ENCODE measurements around the gene GM2A.

GM2A gene

DNA sequence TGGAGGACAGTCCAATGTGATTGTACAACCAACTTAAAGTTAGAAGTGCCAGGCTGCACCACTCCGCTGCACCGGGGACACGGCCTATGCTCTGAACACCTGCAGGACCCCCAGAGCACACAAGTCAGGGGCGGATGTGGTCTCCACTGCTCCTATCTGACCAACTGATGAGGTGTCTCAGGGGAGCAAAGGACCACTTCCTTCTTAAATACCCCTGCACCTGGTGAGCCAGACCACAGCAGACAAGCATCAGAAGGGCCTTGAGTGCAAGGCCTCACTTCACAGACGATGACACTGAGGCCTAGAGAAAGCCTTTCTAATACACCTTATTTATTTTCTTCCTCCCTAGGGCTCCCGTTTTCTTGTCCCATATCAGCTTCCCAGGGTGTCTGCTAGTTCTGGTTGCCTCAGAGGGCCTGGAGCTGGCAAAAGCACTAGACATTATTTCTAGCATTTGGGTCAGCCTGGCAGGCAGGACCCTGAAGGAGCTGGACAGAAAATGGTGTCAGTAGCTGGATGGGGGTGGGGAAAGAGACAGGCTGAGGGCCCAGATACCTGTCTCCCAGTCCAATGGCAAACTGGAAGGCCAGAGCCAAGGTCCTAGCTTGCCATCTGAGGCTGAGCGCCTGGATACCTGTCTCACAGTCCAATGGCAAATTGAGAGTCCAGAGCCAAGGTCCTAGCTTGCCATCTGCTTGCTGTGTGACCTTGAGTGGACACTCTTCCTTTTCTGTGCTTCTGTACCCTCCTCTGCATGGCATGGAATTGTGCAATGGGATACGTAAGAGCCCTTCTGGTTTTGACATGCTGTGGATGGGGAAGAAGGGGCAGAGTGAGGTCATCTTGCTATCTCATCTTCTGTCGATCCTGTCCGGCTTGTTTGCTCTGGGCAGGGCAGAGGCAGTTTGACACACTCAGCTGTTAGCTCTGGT lies 38.1 kb upstream of the GM2A start:
- Histone ChIP-seq H3K27me3 (ENCODE audit: control insufficient read depth, low read length) (no peaks in the 10 kb centered on the region), H3K4me3 (ENCODE audit: low read length) (peak overlapping the region; percentile 95), H3K4me2 (ENCODE audit: low read length) (peak overlapping the region; percentile 95), H3K4me1 (ENCODE audit: control insufficient read depth, low read length) (peaks cover 83% of the 10 kb centered on the region), H3K79me2 (ENCODE audit: control insufficient read depth, low read length) (peaks cover 81% of the 10 kb centered on the region), H4K20me1 (ENCODE audit: control insufficient read depth, insufficient read depth, low read depth, low read length) (no peaks in the 10 kb centered on the region), H3F3A (ENCODE audit: control insufficient read depth, insufficient read depth) (peaks cover 54% of the 10 kb centered on the region), H3K9me3 (ENCODE audit: control insufficient read depth, insufficient read depth, low read length) (no peaks in the 10 kb centered on the region), H3K36me3 (ENCODE audit: control insufficient read depth, low read length) (peaks cover 73% of the 10 kb centered on the region), H3K9me2 (replicated peaks; ENCODE audit: control insufficient read depth, low read length) (no peaks in the 10 kb centered on the region), H3K27ac (ENCODE audit: low read depth, low read length) (peak overlapping the region; percentile 98)
- TF ChIP-seq, protein P1, sequence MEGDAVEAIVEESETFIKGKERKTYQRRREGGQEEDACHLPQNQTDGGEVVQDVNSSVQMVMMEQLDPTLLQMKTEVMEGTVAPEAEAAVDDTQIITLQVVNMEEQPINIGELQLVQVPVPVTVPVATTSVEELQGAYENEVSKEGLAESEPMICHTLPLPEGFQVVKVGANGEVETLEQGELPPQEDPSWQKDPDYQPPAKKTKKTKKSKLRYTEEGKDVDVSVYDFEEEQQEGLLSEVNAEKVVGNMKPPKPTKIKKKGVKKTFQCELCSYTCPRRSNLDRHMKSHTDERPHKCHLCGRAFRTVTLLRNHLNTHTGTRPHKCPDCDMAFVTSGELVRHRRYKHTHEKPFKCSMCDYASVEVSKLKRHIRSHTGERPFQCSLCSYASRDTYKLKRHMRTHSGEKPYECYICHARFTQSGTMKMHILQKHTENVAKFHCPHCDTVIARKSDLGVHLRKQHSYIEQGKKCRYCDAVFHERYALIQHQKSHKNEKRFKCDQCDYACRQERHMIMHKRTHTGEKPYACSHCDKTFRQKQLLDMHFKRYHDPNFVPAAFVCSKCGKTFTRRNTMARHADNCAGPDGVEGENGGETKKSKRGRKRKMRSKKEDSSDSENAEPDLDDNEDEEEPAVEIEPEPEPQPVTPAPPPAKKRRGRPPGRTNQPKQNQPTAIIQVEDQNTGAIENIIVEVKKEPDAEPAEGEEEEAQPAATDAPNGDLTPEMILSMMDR (IDR thresholded peaks at IDR 0.05; ENCODE audit: low read depth, low read length, poor library complexity, severe bottlenecking), result no peak
- no peak for TF ChIP-seq EZH2phosphoT487 (IDR thresholded peaks at IDR 0.05; ENCODE audit: borderline replicate concordance, low read length)

DNA sequence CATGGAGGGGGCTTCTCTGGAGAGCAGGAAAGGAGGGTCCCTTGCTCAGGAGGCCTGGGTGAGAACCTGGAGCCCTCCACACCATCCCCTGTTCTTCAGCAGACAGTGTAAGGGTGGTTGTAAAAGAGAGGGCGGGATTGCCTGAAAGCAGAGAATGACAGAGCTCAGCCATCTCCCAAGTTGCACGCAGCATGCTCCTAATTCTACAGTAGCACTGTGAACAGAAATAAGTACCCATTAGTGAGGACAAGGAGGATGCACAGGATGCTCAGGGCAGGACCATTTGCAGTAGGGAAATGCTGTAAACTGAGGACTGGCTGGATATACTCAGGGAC lies 37.5 kb upstream of the GM2A start:
- H3K4me2 ChIP-seq (ENCODE audit: low read length), result peak overlapping the region; percentile 95
- peaks cover 82% of the 10 kb centered on the region for H3K79me2 ChIP-seq (ENCODE audit: control insufficient read depth, low read length)
- TF ChIP-seq, protein P1 (IDR thresholded peaks at IDR 0.05; ENCODE audit: low read depth, low read length, poor library complexity, severe bottlenecking), result no peak
- no peak for TF ChIP-seq EZH2phosphoT487 (IDR thresholded peaks at IDR 0.05; ENCODE audit: borderline replicate concordance, low read length)
- peaks cover 60% of the 10 kb centered on the region for H3F3A ChIP-seq (ENCODE audit: control insufficient read depth, insufficient read depth)
- peaks cover 83% of the 10 kb centered on the region for H3K4me1 ChIP-seq (ENCODE audit: control insufficient read depth, low read length)
- peaks cover 79% of the 10 kb centered on the region for H3K36me3 ChIP-seq (ENCODE audit: control insufficient read depth, low read length)
- H3K9me3 ChIP-seq (ENCODE audit: control insufficient read depth, insufficient read depth, low read length), result no peaks in the 10 kb centered on the region
- peak overlapping the region; percentile 95 for H3K4me3 ChIP-seq (ENCODE audit: low read length)
- H3K27me3 ChIP-seq (ENCODE audit: control insufficient read depth, low read length), result no peaks in the 10 kb centered on the region
- H4K20me1 ChIP-seq (ENCODE audit: control insufficient read depth, insufficient read depth, low read depth, low read length), result no peaks in the 10 kb centered on the region; the same call in 1 of the 2 replicates
- peak overlapping the region; percentile 98 for H3K27ac ChIP-seq (ENCODE audit: low read depth, low read length)
- no peaks in the 10 kb centered on the region for H3K9me2 ChIP-seq (replicated peaks; ENCODE audit: control insufficient read depth, low read length)

DNA sequence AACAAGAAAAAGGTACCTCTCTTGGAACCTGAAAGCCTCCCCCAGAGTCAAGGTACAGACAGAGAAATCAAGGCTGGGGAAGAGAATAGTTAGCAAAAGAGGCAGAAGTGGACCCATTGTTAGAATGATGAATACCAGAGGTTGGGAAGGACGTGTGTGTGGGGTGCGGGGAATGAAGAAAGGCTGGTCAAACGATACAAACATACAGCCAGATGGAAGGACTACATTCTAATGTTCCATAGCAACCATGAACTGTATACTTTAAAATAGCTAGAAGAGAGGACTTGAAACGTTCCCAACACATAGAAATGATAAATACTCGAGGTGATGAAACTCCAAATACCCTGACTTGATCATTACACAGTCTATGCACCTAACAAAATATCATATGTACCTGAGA lies 36.2 kb upstream of the GM2A start:
- Histone ChIP-seq H3K9me3 (ENCODE audit: control insufficient read depth, insufficient read depth, low read length) (no peaks in the 10 kb centered on the region), H3K27ac (ENCODE audit: low read depth, low read length) (peak overlapping the region; percentile 98), H3K4me1 (ENCODE audit: control insufficient read depth, low read length) (peaks cover 84% of the 10 kb centered on the region), H3K36me3 (ENCODE audit: control insufficient read depth, low read length) (peaks cover 92% of the 10 kb centered on the region), H4K20me1 (ENCODE audit: control insufficient read depth, insufficient read depth, low read depth, low read length) (no peaks in the 10 kb centered on the region; the same call in 1 of the 2 replicates), H3K79me2 (ENCODE audit: control insufficient read depth, low read length) (peaks cover 90% of the 10 kb centered on the region), H3K4me2 (ENCODE audit: low read length) (peak overlapping the region; percentile 95), H3K9me2 (replicated peaks; ENCODE audit: control insufficient read depth, low read length) (no peaks in the 10 kb centered on the region), H3K4me3 (ENCODE audit: low read length) (peak overlapping the region; percentile 95), H3K27me3 (ENCODE audit: control insufficient read depth, low read length) (no peaks in the 10 kb centered on the region), H3F3A (ENCODE audit: control insufficient read depth, insufficient read depth) (peaks cover 62% of the 10 kb centered on the region)
- no peak for TF ChIP-seq EZH2phosphoT487 (IDR thresholded peaks at IDR 0.05; ENCODE audit: borderline replicate concordance, low read length)
- TF ChIP-seq, protein P1 (IDR thresholded peaks at IDR 0.05; ENCODE audit: low read depth, low read length, poor library complexity, severe bottlenecking), result no peak

All from DOHH2 (cell line).